ENCODE results near the gene SECTM1.

The SECTM1 gene

GRCh38 chr17:82297714-82298537 lies 35.6 kb downstream of the SECTM1 start:
- no peak for DNase-seq

GRCh38 chr17:82297280-82297713 lies 36.3 kb downstream of the SECTM1 start:
- DNase-seq: no peak

GRCh38 chr17:82296511-82297279 lies 36.9 kb downstream of the SECTM1 start:
- DNase-seq: peak; percentile 25

- no peak for DNase-seq
These were observed 38.1 kb downstream of the SECTM1 start for GRCh38 chr17:82295472-82295814.

GRCh38 chr17:82294064-82294773 lies 39.3 kb downstream of the SECTM1 start:
- no peak for DNase-seq

GRCh38 chr17:82292251-82293154 lies 41.1 kb downstream of the SECTM1 start:
- DNase-seq: peak; percentile 100

- no peak for DNase-seq
These were observed 41.9 kb downstream of the SECTM1 start for GRCh38 chr17:82291582-82292250.

GRCh38 chr17:82287868-82288801 lies 45.4 kb downstream of the SECTM1 start:
- peak; percentile 80 for DNase-seq

- DNase-seq: no peak
These were observed 46.3 kb downstream of the SECTM1 start for GRCh38 chr17:82287013-82287867.

- no peak for DNase-seq
These were observed 48.4 kb downstream of the SECTM1 start for GRCh38 chr17:82285141-82285540.

GRCh38 chr17:82283208-82283749 lies 50.3 kb downstream of the SECTM1 start:
- DNase-seq: peak; percentile 35

- DNase-seq: no peak
These were observed 51.0 kb downstream of the SECTM1 start for GRCh38 chr17:82282239-82283207.

- DNase-seq: no peak
These were observed 51.9 kb downstream of the SECTM1 start for GRCh38 chr17:82281502-82282238.

GRCh38 chr17:82281076-82281475 lies 52.5 kb downstream of the SECTM1 start:
- no peak for DNase-seq

GRCh38 chr17:82280537-82280936 lies 53.0 kb downstream of the SECTM1 start:
- no peak for DNase-seq

- DNase-seq: no peak
These were observed 54.7 kb downstream of the SECTM1 start for GRCh38 chr17:82278786-82279391.

- DNase-seq: no peak
These were observed 55.3 kb downstream of the SECTM1 start for GRCh38 chr17:82278308-82278707.
